Activated naive CD4-positive, alpha-beta T cell treated with anti-CD3 and anti-CD28 coated beads, Interleukin-2, amount 50 U/mL, for 72 hours (primary cell): ENCODE results near the gene KDM2A. TPM values are rescaled to one million over a fixed set of nuclear protein-coding genes. Genes with fewer than 3 reads are reported as not detected.

ENCODE experiments used
- ATAC-seq, 2 donors: fragments of 150-1000 bp; cut with Tn5 transposase; 2 replicates each; pipeline ENCODE4 v1.10.0; 2021; ENCODE audit warnings: mild to moderate bottlenecking in 2 of 2, moderate library complexity in 2 of 2
- DNase-seq, 2 donors: peaks; one replicate each; pipeline ENCODE4 v3.0.0; 2021 to 2022; ENCODE audit warnings: low spot score in 2 of 2
- H3K27ac Mint-ChIP-seq, 2 donors: one replicate each; pipeline ENCODE4 v1.8.0; 2022; ENCODE audit warnings: mild to moderate bottlenecking in 2 of 2, mixed read lengths in 2 of 2
- H3K36me3 Mint-ChIP-seq, 2 donors: one replicate each; pipeline ENCODE4 v1.8.0; 2022; ENCODE audit warnings: mixed read lengths in 2 of 2
- H3K9me3 Mint-ChIP-seq, 2 donors: one replicate each; pipeline ENCODE4 v1.8.0; 2022; ENCODE audit warnings: mixed read lengths in 2 of 2
- total RNA-seq, 2 donors: library from RNA; stranded (reverse); gene quantifications; one replicate each; pipeline ENCODE4 v1.2.3, GENCODE V29; 2022

KDM2A gene
- 10 to 100 TPM; 82.7 to 97.5 TPM for total RNA-seq

DNA sequence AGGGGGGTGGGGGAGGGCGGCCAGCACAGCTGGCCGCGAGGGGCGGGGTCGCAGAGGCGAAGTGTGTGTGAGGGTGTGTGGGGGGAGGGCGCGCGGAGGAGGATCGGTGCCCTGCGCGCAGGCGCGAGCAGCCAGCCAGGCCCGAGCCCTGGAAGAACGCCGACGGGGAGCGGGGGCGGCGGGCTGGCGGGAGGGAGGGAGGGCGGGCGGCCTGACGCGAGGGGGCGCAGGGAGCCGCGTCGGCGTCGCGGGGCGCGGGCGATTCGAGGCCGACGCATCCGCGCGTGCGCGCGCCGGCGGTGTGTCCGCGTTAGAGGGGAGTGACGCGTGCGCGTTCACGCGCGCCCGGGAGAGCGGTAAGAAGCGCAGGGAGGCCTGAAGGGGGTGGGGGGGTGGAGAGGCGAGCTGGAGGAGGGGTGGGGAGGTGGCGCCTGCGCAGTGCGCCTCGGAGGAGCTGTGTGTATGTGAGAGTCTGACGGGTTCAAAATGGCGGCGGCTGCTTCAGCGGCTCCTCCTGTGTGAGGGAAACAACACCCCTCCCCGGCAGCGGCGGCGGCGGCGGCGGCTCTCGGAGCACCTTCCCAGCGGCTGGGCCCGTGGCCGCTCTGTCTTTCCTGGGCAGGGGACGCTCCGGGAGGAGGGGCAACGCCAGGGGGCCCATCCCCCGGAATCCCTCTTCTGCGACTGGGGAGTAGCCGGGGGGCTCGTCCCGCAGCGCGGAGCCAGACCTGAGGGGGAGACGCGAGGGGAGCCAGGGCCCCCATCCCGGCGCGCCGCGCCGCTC, at the start of gene KDM2A:
TSS of gene KDM2A (plus strand) at position 463 of the 784 bp plus-strand sequence. CDS start 2,054 bp downstream, outside the sequence.
- DNase-seq, result peak; percentile 94 to 98
- no peaks in the 10 kb centered on the region for H3K9me3 Mint-ChIP-seq
- peaks cover 16 to 23% of the 10 kb centered on the region in 2 donors for H3K36me3 Mint-ChIP-seq
- peak; percentile 82 to 85 for ATAC-seq
- peak within 1 kb of the TSS; percentile 94 to 98 for H3K27ac Mint-ChIP-seq

DNA sequence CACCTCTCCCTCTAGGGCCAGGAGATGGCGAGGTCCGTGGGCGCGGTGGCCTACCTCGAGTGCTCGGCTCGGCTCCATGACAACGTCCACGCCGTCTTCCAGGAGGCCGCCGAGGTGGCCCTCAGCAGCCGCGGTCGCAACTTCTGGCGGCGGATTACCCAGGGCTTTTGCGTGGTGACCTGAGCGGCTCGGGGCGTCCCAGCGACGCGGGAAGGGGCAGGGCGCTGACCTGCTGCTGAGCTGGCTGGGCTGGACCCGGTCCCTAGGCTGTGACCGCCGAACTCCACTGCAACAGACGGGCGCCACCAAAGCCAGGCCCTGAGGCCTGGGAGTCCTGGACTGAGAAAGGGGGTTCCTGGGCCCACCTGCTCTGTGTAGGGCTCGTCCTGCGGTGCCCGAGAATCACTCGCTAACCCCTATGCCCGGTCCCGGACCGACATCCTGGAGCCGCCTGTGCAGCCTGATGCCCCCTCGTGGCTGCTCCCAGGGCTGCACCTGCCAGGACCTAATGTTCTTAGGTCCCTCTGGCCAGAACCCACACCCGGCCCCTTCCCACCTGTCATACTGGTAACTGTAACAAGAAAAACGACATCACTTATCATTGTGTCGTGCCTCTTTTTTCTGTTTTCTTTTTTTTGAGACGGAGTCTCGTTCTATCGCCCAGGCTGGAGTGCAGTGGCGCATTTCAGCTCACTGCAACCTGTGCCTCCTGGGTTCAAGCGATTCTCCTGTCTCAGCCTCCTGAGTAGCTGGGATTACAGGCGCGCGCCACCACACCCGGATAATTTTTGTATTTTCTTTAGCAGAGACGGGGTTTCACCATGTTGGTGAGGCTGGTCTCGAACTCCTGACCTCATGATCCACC, 47.4 kb upstream of the KDM2A start:
- peak; percentile 76 to 85 for DNase-seq
- H3K36me3 Mint-ChIP-seq, result no peaks in the 10 kb centered on the region
- peak; percentile 94 to 95 for ATAC-seq
- H3K9me3 Mint-ChIP-seq, result no peaks in the 10 kb centered on the region
- no peak overlapping the region for H3K27ac Mint-ChIP-seq

DNA sequence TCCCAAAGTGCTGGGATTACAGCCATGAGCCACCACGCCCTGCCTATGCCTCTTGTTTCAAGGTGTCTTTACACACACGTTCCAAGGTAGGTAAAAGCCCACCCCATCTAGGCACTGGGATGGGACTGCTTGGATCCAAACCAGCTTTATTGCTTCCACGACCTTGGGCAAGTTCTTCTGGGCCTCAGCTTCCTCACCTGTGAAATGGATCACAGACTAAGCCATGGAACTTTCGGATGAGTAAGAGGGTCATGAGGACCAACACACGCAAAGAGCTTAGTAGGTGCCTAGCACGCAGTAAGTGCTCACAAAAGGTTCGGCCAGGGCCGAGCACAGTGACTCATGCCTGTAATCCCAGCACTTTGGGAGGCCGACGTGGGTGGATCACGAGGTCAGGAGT, 46.8 kb upstream of the KDM2A start:
- no peaks in the 10 kb centered on the region for H3K36me3 Mint-ChIP-seq
- DNase-seq (no peak), ATAC-seq (no peak)
- no peaks in the 10 kb centered on the region for H3K9me3 Mint-ChIP-seq
- H3K27ac Mint-ChIP-seq, result no peak overlapping the region

DNA sequence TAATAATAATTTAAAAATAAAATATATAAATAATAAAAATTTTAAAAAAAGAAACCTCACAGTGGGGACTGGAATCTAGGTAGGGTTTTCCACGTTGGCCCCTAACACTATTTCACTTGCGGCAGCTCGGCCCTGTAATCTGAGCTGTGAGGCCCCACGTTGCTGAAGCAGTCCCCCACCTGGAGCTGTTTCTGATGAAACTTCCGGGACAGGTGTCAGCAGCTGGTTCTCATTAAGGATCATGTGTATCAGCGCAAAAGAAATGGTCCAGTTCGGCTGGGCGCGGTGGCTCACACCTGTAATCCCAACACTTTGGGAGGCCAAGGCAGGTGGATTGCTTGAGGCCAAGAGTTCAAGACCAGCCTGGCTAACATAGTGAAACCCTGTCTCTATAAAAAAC, 45.2 kb upstream of the KDM2A start:
- DNase-seq (no peak), ATAC-seq (no peak)
- Mint-ChIP-seq H3K9me3 (no peaks in the 10 kb centered on the region), H3K36me3 (no peaks in the 10 kb centered on the region), H3K27ac (no peak overlapping the region)

DNA sequence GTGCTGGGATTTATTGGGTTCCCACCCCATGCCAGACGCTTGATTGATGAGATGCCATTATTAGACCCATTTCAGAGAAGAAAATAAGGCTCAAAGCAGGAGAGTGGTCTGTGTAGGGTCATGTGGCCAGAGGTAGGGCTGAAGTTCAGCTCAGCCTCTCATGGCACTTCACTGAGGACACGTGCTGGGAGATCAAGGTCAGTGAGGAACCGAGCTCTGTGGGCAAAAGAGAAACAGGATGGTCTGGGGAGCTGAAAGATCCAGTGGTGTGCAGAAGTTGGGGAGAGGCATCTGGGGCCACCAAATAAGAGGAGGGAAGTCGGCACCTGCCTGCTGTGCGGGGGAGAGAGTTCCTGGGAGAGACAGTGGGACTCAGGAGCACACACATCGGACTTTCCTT, 42.9 kb upstream of the KDM2A start:
- Mint-ChIP-seq H3K9me3 (no peaks in the 10 kb centered on the region), H3K27ac (peak overlapping the region in 1 of 2 donors; percentile 15), H3K36me3 (no peaks in the 10 kb centered on the region)
- ATAC-seq (no peak), DNase-seq (no peak)

- H3K9me3 Mint-ChIP-seq, result no peaks in the 10 kb centered on the region
- peak overlapping the region in 1 of 2 donors; percentile 81 for H3K27ac Mint-ChIP-seq
- ATAC-seq, result peak; percentile 67 to 78
- H3K36me3 Mint-ChIP-seq, result no peaks in the 10 kb centered on the region
- DNase-seq, result no peak
Observed at GRCh38 chr11:67079065-67079705, 39.9 kb upstream of the KDM2A start.

- Mint-ChIP-seq H3K9me3 (no peaks in the 10 kb centered on the region), H3K36me3 (no peaks in the 10 kb centered on the region), H3K27ac (peak overlapping the region in 1 of 2 donors; percentile 20)
- DNase-seq (no peak), ATAC-seq (peak; percentile 9 to 11)
Observed at GRCh38 chr11:67082071-67082791, 36.8 kb upstream of the KDM2A start.

DNA sequence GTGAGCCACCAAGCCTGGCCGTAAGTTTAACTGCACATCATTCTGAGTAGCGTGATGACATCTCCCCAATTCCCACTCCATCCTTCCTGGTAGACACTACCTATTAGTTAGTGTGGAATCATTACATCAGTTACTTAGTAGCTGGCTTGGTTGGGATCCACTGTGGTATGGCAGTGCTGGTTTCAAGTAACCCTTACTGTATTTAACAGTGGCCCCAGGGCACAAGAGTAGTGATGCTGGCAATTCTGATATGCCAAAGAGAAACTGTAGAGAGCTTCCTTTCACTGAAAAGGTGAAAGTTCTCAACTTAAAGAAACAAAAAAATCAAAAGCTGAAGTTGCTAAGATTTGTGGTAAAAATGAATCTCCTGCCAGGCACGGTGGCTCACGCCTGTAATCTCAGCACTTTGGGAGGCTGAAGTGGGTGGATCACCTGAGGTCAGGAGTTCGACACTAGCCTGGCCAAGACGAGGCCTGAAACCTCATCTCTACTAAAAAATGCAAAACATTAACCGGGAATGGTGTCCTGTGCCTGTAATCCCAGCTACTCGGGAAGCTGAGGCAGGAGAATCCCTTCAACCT, 35.2 kb upstream of the KDM2A start:
- H3K36me3 Mint-ChIP-seq, result no peaks in the 10 kb centered on the region
- DNase-seq (no peak), ATAC-seq (no peak)
- no peaks in the 10 kb centered on the region for H3K9me3 Mint-ChIP-seq
- peak overlapping the region in 1 of 2 donors; percentile 12 for H3K27ac Mint-ChIP-seq

DNA sequence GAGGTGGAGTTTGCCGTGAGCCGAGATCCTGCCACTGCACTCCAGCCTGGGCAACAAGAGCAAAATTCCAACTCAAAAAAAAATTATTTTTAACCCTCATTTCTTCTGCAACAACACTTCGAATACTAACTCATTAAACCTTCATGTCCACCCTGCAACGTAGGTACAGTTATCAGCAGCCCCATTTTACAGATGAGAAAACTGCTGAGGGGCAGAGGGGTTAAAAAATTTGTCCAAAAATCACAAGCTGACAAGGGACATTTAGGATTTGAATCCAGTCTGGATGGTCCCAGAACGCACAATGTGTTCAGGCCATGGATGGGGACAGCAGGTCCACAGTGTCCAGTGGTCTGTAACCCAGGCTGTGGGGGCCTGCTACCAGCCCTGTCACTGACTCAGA, 33.4 kb upstream of the KDM2A start:
- H3K36me3 Mint-ChIP-seq, result no peaks in the 10 kb centered on the region
- ATAC-seq (no peak), DNase-seq (no peak)
- H3K9me3 Mint-ChIP-seq, result no peaks in the 10 kb centered on the region
- no peak overlapping the region for H3K27ac Mint-ChIP-seq

- Mint-ChIP-seq H3K9me3 (no peaks in the 10 kb centered on the region), H3K27ac (peak overlapping the region in 1 of 2 donors; percentile 36), H3K36me3 (no peaks in the 10 kb centered on the region)
- ATAC-seq (no peak), DNase-seq (no peak)
Observed at GRCh38 chr11:67090717-67091116, 28.3 kb upstream of the KDM2A start.

DNA sequence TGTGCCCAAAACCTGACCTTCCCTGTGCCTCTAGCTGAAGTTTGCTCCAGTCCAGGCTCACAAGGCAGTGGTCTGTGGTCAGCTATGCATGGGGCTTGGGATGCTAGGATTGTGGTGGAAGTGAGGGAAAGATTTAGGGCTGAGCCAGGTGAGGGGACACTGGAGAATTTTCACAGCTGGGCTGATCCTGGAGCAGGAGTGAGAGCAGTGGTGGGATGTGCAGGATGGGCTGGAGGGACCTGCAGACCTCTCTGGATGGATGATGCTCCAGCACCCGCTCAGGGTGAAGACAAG, 23.9 kb upstream of the KDM2A start:
- H3K27ac Mint-ChIP-seq, result no peak overlapping the region
- DNase-seq (no peak), ATAC-seq (no peak)
- no peaks in the 10 kb centered on the region for H3K9me3 Mint-ChIP-seq
- no peaks in the 10 kb centered on the region for H3K36me3 Mint-ChIP-seq

- Mint-ChIP-seq H3K9me3 (no peaks in the 10 kb centered on the region), H3K27ac (peak overlapping the region; percentile 58 to 71), H3K36me3 (no peaks in the 10 kb centered on the region)
- DNase-seq (no peak), ATAC-seq (no peak)
Observed at GRCh38 chr11:67098799-67099429, 20.1 kb upstream of the KDM2A start.

GRCh38 chr11:67099831-67100324, 19.2 kb upstream of the KDM2A start:
- ATAC-seq (peak; percentile 27 to 69), DNase-seq (no peak)
- Mint-ChIP-seq H3K9me3 (no peaks in the 10 kb centered on the region), H3K36me3 (no peaks in the 10 kb centered on the region), H3K27ac (peak overlapping the region; percentile 71 to 97)

DNA sequence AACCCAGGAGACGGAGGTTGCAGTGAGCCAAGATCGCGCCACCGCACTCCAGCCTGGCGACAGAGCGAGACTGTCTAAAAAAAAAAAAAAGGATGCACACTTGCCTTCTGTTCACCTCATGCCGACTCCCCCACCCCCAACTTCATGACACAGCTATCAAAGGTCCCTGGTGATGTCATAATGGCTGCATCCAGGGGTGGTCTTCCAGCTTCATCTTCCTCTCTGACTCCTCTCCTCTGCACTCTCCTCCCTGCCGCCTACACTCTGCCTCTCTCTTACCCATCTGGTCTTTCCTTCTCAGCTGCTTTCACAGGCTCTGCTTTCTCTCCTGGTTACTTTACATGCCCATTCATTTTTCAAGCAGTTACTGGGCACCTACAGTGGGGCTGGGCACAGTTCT, 16.4 kb upstream of the KDM2A start:
- DNase-seq, result no peak
- no peak for ATAC-seq
- Mint-ChIP-seq H3K9me3 (no peaks in the 10 kb centered on the region), H3K27ac (peak overlapping the region in 1 of 2 donors; percentile 2), H3K36me3 (no peaks in the 10 kb centered on the region)

DNA sequence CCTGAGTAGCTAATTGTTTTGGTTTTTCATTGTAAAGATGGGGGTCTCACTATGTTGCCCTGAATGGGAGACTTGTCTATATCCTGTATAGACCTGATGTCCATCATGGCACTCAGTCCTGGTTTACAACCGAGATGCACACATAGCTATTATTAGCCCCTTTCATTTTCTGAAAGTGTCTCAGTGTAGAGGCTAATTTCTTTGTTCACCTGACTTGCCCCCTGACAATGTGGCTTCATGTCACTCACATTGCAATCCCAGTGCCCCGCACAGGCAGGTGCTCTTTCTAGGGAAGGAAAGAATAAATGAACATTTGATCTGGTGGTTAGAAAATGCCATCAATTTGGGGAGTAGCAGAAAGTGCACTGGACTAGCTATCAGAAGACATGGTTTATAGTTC, 13.1 kb upstream of the KDM2A start:
- H3K27ac Mint-ChIP-seq, result no peak overlapping the region
- no peaks in the 10 kb centered on the region for H3K9me3 Mint-ChIP-seq
- no peaks in the 10 kb centered on the region for H3K36me3 Mint-ChIP-seq
- ATAC-seq (no peak), DNase-seq (no peak)

DNA sequence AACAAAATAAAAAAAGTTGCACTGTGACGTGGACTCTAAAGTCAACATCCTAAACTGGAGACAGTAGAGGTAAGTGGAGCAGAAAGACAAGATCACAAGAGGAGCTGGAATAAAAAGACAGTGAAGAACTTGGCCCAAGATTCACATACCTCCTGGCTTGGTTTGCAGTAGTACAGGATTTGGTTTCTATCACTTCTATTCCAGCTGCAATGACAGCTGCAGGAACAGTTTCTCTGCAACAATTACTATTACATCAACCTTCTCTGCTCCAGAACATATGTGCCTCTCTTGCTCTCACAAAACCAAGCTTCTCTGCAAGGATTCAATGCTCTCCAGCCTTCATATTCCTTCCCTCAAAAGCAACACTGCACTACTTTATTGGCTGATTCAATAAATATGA, 7.8 kb upstream of the KDM2A start:
- ATAC-seq (no peak), DNase-seq (no peak)
- H3K9me3 Mint-ChIP-seq, result no peaks in the 10 kb centered on the region
- H3K27ac Mint-ChIP-seq, result no peak overlapping the region
- H3K36me3 Mint-ChIP-seq, result no peaks in the 10 kb centered on the region
